HL-60/S4 treated with phorbol 12-myristate 13-acetate at 8.2 ng/mL for 4 days and 3 days (cell line): ENCODE measurements around the gene SLX9.

Experiments used
- in situ Hi-C: fragments of 300-500 bp; cut with MboI; formaldehyde crosslinking; loops from 2 replicates; pipeline ENCODE4 v1.15.0; 2022; ENCODE audit warnings: low sequenced_read_pairs

The SLX9 gene

GRCh38 chr21:44913425-44914175, 26.2 kb upstream of the SLX9 start:
- in situ Hi-C loops, result no loop called here

DNA sequence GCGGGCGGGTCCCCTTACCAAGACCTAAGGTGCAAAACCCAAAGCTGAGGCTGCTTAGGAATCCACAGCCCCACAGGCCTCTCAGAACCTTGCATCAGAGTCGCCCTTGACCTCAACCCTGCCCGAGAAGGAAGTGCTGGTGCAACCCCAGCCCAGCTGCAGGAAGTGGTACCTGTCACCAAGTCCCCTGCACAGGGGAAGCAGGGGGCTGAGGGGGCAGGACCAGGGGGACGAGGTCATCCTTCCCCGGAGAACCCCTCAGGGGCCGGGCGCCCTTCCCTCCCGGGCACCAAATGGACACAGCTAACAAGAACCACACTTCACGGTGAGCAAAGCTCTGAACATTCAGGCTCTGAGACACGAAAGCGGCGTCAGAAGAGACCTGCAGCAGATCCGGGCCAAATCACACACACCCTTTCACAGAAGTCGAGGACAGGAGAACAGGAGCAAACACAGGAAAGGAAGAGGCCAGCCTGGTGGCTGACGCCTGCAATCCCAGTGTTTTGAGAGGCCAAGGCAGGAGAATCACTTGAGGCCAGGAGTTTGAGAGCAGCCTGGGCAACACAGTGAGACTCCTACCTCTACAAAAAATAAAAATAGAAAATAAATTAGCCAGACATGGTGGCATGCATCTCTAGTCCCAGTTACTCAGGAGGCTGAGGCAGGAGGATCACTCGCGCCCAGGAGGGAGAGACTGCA, 25.5 kb upstream of the SLX9 start:
- in situ Hi-C loops, result no loop called here

DNA sequence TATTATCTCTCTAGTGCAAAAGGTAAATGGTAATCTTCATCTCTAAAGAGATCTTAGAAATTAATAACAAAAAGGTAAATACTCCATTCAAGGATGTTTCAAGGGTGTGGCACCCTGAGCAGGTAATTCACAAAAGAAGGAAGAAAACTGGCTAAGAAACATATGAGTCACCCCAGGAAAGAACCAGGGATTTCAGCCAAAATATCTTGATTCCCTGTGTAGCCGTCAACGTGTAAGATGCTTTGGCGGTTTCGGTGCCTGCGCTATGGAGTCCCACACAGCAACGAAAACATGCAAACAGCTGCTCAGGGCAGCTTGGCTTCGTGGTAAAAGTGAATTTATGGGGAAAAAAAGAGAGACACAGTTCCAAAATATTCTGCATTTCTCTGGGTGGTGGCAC, 22.9 kb upstream of the SLX9 start:
- in situ Hi-C loops, result no loop called here

DNA sequence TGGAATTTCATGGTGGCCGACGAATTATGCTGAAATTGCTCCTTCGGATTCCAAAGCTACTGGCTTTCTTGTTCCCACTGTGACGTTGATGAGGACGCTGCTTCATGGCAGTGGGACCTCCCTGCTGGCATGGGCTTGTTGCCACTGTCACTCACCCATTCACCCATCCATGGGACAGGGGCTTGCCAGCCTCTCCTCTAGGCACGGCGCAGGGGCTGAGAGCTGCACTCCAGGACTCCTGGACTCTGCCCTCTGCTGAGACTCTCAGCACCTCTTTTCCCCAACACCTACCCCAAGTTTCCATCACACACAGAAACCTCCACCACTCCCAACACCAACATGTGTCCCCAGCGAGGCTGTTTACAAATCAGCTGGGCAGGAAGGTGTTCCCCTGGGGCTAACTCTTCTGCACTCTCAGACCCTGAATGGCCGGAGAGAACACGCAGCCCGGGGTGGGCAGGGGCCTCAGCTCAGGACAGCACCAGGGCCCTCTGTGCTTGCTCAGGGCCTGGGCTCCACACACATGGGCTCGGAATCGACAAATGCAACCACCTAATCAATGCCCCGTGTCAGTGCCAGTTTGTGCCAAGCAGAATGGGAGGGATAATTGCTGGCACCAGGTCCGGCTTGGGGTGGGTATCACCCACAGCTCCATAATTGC, 22.3 kb upstream of the SLX9 start:
- in situ Hi-C loops, result no loop called here

DNA sequence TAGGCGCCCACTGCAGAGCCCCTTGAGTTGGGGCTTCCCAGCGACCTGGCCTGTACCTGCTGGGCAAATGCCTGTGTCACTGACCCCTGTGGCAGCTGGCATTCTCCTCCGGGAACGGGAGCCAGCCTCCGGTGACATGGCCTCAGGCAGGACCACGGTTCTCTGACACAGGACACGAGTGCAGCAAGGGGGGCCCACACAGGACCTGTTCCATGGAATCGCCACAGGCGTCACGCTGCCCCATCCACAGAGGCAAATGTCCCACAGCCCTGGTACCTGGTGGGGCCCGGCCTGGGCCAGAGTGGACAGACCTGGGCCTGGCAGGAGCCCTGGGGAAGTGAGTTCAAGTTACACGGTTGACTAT, 21.7 kb upstream of the SLX9 start:
- in situ Hi-C loops, result no loop called here

- in situ Hi-C loops, result no loop called here
Observed at GRCh38 chr21:44918581-44919033, 21.2 kb upstream of the SLX9 start.

- in situ Hi-C loops, result no loop called here
Observed at GRCh38 chr21:44919111-44919912, 20.5 kb upstream of the SLX9 start.

GRCh38 chr21:44919913-44920693, 19.7 kb upstream of the SLX9 start:
- in situ Hi-C loops, result no loop called here

GRCh38 chr21:44920694-44921604, 18.9 kb upstream of the SLX9 start, which contains the start of gene ITGB2:
TSS of gene ITGB2 (minus strand) at chr21:44920899. CDS start at chr21:44910782, 10,117 bp downstream.
- in situ Hi-C loops, result no loop called here

DNA sequence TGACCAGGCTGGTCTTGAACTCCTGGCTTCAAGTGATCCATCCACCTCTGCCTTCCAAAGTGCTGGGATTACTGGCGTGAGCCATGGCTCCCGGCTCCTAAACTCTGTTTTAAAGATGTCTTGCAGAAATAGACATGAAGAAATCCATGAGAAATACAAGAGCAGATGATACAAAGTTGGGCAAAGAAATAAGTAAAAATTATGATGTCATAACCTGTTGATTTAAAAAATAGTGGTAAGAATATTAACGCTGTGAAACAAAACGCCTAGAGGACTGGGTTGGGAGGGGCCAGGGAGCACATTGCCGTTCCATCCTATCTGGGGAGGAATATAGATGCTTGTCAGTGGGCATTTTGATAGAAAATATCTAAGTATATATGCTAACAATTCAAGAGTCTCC, 17.9 kb upstream of the SLX9 start:
- in situ Hi-C loops, result no loop called here

GRCh38 chr21:44923480-44924084, 16.2 kb upstream of the SLX9 start:
- in situ Hi-C loops, result no loop called here

GRCh38 chr21:44924606-44925377, 15.0 kb upstream of the SLX9 start:
- in situ Hi-C loops, result no loop called here

DNA sequence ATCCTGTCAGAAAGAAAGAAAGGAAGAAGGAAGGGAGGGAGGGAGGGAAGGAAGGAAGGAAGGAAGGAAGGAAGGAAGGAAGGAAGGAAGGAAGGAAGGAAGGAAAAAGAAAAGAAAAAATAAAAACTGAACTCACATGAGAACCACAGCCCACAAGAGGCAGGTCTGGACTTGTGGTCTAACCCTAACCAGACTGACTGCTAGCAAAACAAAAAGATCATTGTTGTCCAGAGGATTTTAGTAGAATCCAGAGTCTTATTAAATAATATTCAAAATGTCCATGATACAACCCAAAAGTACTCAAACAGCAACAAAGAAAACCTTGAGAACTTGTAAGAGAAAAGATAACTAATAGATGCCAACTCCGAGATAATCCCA, 14.5 kb upstream of the SLX9 start:
- in situ Hi-C loops, result no loop called here

GRCh38 chr21:44926331-44927101, 13.3 kb upstream of the SLX9 start:
- in situ Hi-C loops, result no loop called here

- in situ Hi-C loops, result no loop called here
Observed at GRCh38 chr21:44927259-44927586, 12.6 kb upstream of the SLX9 start.

GRCh38 chr21:44927587-44928461, 12.0 kb upstream of the SLX9 start:
- in situ Hi-C loops, result no loop called here
